MCF 10A (cell line): ENCODE data around the gene H1-8. TPM values are rescaled to one million over a fixed set of nuclear protein-coding genes. Genes with fewer than 3 reads are reported as not detected.

Experiments
- BruUV-seq: library from RNA; stranded (reverse); fragments of 400-500 nt; replicated peaks from 2 replicates; lab custom pipeline; 2021; lab: Mats Ljungman, UMichigan
- CTCF ChIA-PET: fragments of 300-600 bp; sonication (Branson Sonifier 250); formaldehyde crosslinking; extraction: SDS; loops from one replicate; lab custom pipeline; 2021; ENCODE audit warnings: antibody characterized with exemption, inconsistent platforms; lab: Yijun Ruan, JAX
- POLR2A ChIA-PET: fragments of 300-600, 350-650 bp; sonication (Branson Sonifier 250); formaldehyde crosslinking; extraction: SDS; loops from one replicate; lab custom pipeline; 2020; ENCODE audit warnings: antibody characterized with exemption, inconsistent platforms; lab: Yijun Ruan, JAX
- DNase-seq: peaks from one replicate; pipeline ENCODE4 v3.0.0-alpha.2; 2018; ENCODE audit not compliant: unreplicated experiment
- H3K27ac Mint-ChIP-seq: one replicate; pipeline ENCODE4 v1.8.0; 2022; ENCODE audit warnings: mild to moderate bottlenecking, low read depth, mixed read lengths; ENCODE audit not compliant: unreplicated experiment
- H3K27me3 Mint-ChIP-seq: one replicate; pipeline ENCODE4 v1.8.0; 2022; ENCODE audit warnings: mixed read lengths; ENCODE audit not compliant: insufficient read depth, unreplicated experiment
- H3K36me3 Mint-ChIP-seq: one replicate; pipeline ENCODE4 v1.8.0; 2022; ENCODE audit warnings: mild to moderate bottlenecking, moderate library complexity, mixed read lengths; ENCODE audit not compliant: insufficient read depth, unreplicated experiment
- H3K4me1 Mint-ChIP-seq: one replicate; pipeline ENCODE4 v1.8.0; 2022; ENCODE audit warnings: mixed read lengths; ENCODE audit not compliant: insufficient read depth, unreplicated experiment
- H3K4me3 Mint-ChIP-seq: one replicate; pipeline ENCODE4 v1.8.0; 2022; ENCODE audit warnings: mild to moderate bottlenecking, moderate library complexity, mixed read lengths; ENCODE audit not compliant: unreplicated experiment
- H3K9me3 Mint-ChIP-seq: one replicate; pipeline ENCODE4 v1.8.0; 2022; ENCODE audit warnings: mixed read lengths; ENCODE audit not compliant: unreplicated experiment
- CTCF ChIP-seq: fragments of 200-600 bp; IDR thresholded peaks from one replicate; pipeline ENCODE4 v1.8.0; 2022; ENCODE audit warnings: antibody characterized with exemption, mild to moderate bottlenecking; ENCODE audit not compliant: unreplicated experiment
- intact Hi-C: fragments of 100-400 bp; cut with micrococcal nuclease; formaldehyde crosslinking; loops from 2 replicates; pipeline ENCODE4 v1.14.1; 2022
- total RNA-seq: library from RNA; stranded (reverse); gene quantifications from 2 replicates; pipeline ENCODE4 v1.2.3, GENCODE V29; 2022

H1-8 gene
- total RNA-seq, 1 experiment from 2014 or later = not detected

- H3K27me3 Mint-ChIP-seq = no peaks in the 10 kb centered on the region
- no peak overlapping the region for H3K4me3 Mint-ChIP-seq
- ChIA-PET POLR2A (no interaction called here), CTCF (no interaction called here)
- no peaks in the 10 kb centered on the region for H3K9me3 Mint-ChIP-seq
- DNase-seq = no peak
- no peaks in the 10 kb centered on the region for H3K36me3 Mint-ChIP-seq
- no peaks in the 10 kb centered on the region for H3K4me1 Mint-ChIP-seq
- no TSS peak for BruUV-seq
- intact Hi-C loops = no loop called here
- no peak for TF ChIP-seq CTCF
- no peak overlapping the region for H3K27ac Mint-ChIP-seq
Observed at GRCh38 chr3:129521611-129522010, 21.4 kb upstream of the H1-8 start.

GRCh38 chr3:129522953-129523352, 20.0 kb upstream of the H1-8 start:
- no peak for DNase-seq
- no peak overlapping the region for H3K4me3 Mint-ChIP-seq
- H3K4me1 Mint-ChIP-seq = no peaks in the 10 kb centered on the region
- no peak for TF ChIP-seq CTCF
- no peaks in the 10 kb centered on the region for H3K36me3 Mint-ChIP-seq
- no peak overlapping the region for H3K27ac Mint-ChIP-seq
- BruUV-seq = no TSS peak
- H3K9me3 Mint-ChIP-seq = no peaks in the 10 kb centered on the region
- ChIA-PET POLR2A (interaction anchor here (0.6 kb wide), 1 partner anchor 28 kb away, joined by 3 read pairs; no protein-coding TSS in a partner anchor), CTCF (interaction anchor here (0.5 kb wide), 1 partner anchor 130 kb away, joined by 3 read pairs; no protein-coding TSS in a partner anchor)
- intact Hi-C loops = no loop called here
- H3K27me3 Mint-ChIP-seq = no peaks in the 10 kb centered on the region

- Mint-ChIP-seq H3K36me3 (no peaks in the 10 kb centered on the region), H3K4me1 (no peaks in the 10 kb centered on the region), H3K27me3 (no peaks in the 10 kb centered on the region), H3K27ac (no peak overlapping the region), H3K4me3 (no peak overlapping the region), H3K9me3 (no peaks in the 10 kb centered on the region)
- ChIA-PET POLR2A (interaction anchor here (0.7 kb wide), 1 partner anchor 539 kb away, joined by 3 read pairs; no protein-coding TSS in a partner anchor), CTCF (interaction anchor here (0.6 to 1.1 kb wide), 2 partner anchors 13 to 53 kb away, joined by 3 to 4 read pairs; no protein-coding TSS in a partner anchor)
- no peak for TF ChIP-seq CTCF
- no peak for DNase-seq
- BruUV-seq = no TSS peak
- intact Hi-C loops = no loop called here
Observed at GRCh38 chr3:129524081-129524480, 18.9 kb upstream of the H1-8 start.

GRCh38 chr3:129525341-129525968, 17.5 kb upstream of the H1-8 start:
- no TSS peak for BruUV-seq
- H3K27me3 Mint-ChIP-seq = no peaks in the 10 kb centered on the region
- ChIA-PET CTCF (interaction anchor here (0.6 to 1.5 kb wide), 4 partner anchors 14 to 300 kb away, joined by 3 to 4 read pairs (median 3); no protein-coding TSS in a partner anchor), POLR2A (no interaction called here)
- H3K4me1 Mint-ChIP-seq = no peaks in the 10 kb centered on the region
- H3K9me3 Mint-ChIP-seq = no peaks in the 10 kb centered on the region
- TF ChIP-seq CTCF = no peak
- intact Hi-C loops = no loop called here
- no peaks in the 10 kb centered on the region for H3K36me3 Mint-ChIP-seq
- no peak for DNase-seq
- no peak overlapping the region for H3K27ac Mint-ChIP-seq
- H3K4me3 Mint-ChIP-seq = no peak overlapping the region
